ENCODE measurements around the gene KRT83. TPM values are rescaled to one million over a fixed set of nuclear protein-coding genes. Genes with fewer than 3 reads are reported as not detected.

Gene KRT83
- total and polyA plus RNA-seq, 3 donors from 2014 or later, result 0.39 to 1.2 (median 0.44) TPM

DNA sequence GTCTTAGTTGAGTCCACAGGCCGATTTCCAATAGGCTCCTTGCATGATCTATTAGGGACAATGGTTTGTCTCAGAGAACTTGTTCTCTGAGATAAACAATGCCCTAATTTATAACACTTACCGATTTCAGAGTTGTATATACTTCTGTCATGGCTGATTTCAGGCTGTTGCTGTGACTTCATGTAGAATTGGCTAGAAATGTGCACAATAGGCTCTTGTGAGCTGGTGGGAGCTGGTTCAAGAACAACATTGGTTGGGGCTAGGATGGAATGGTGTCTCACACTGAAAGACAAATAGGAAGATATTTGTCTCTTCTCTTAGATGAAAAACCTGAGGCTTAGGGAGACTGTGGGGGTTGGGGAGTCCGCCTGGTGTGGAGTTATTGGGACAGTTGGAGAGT, 53.5 kb downstream of the KRT83 start:
- DNase-seq, result no peak
- no peak overlapping the region for H3K27ac ChIP-seq
- intact Hi-C loops (cut with DNase I; ENCODE audit: low total_unique reads), result no loop called here
- no peak for TF ChIP-seq POLR2A (IDR thresholded peaks at IDR 0.05)
- TF ChIP-seq, protein P1, sequence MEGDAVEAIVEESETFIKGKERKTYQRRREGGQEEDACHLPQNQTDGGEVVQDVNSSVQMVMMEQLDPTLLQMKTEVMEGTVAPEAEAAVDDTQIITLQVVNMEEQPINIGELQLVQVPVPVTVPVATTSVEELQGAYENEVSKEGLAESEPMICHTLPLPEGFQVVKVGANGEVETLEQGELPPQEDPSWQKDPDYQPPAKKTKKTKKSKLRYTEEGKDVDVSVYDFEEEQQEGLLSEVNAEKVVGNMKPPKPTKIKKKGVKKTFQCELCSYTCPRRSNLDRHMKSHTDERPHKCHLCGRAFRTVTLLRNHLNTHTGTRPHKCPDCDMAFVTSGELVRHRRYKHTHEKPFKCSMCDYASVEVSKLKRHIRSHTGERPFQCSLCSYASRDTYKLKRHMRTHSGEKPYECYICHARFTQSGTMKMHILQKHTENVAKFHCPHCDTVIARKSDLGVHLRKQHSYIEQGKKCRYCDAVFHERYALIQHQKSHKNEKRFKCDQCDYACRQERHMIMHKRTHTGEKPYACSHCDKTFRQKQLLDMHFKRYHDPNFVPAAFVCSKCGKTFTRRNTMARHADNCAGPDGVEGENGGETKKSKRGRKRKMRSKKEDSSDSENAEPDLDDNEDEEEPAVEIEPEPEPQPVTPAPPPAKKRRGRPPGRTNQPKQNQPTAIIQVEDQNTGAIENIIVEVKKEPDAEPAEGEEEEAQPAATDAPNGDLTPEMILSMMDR (IDR thresholded peaks at IDR 0.05), result no peak
- WGBS, 2 donors, result 79 to 91% methylated on average over 3 of the region's 3 CpGs
- H3K36me3 ChIP-seq (ENCODE audit: low read depth, missing control alignments), result no peaks in the 10 kb centered on the region
- H3K4me1 ChIP-seq, result no peaks in the 10 kb centered on the region
- H3K27me3 ChIP-seq, result no peaks in the 10 kb centered on the region
- no peak overlapping the region for H3K4me3 ChIP-seq
- no peaks in the 10 kb centered on the region for H3K9me3 ChIP-seq

DNA sequence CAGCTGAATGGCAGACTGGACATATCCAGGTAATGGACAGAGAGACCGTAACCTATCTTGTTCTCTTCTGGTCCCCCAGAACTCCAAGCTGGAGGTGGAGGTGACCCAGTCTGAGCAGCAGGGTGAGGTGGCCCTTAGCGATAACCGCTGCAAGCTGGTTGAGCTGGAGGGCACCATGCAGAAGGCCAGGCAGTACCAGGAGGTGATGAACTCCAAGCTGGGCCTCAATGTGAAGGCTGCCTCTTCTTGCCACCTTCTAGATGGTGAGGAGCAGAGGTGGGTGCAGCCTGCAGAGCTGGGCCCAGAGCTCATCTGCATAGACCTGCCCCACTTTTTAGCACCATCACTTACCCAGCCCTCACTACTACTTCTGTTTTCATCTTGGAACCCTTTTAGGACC, 53.9 kb downstream of the KRT83 start:
- Histone ChIP-seq H3K9me3 (no peaks in the 10 kb centered on the region), H3K27ac (no peak overlapping the region), H3K4me3 (no peak overlapping the region), H3K36me3 (ENCODE audit: low read depth, missing control alignments) (no peaks in the 10 kb centered on the region), H3K27me3 (no peaks in the 10 kb centered on the region), H3K4me1 (no peaks in the 10 kb centered on the region)
- TF ChIP-seq, protein P1 (IDR thresholded peaks at IDR 0.05), result no peak
- no peak for TF ChIP-seq POLR2A (IDR thresholded peaks at IDR 0.05)
- intact Hi-C loops (cut with DNase I; ENCODE audit: low total_unique reads), result no loop called here
- WGBS, 2 donors, result 100% methylated on average over 3 of the region's 3 CpGs
- no peak for DNase-seq

DNA sequence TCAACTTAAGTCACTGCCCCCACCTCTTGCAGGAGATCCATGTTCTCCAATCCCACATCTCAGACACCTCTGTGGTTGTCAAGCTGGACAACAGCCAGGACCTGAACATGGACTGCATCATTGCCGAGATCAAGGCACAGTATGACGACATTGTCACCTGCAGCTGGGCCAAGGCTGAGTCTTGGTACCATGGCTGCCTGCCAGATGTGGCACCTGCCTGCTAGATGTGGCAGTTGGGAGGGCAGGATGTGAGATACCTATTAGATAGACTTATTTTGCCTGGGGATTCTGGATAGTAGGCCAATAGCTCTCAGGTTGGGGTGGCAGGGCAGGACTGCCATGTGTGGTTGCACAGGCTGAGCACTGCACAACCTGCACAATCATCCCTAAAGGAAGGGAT, 54.7 kb downstream of the KRT83 start:
- Histone ChIP-seq H3K9me3 (no peaks in the 10 kb centered on the region), H3K4me3 (no peak overlapping the region), H3K27me3 (no peaks in the 10 kb centered on the region), H3K4me1 (no peaks in the 10 kb centered on the region), H3K27ac (no peak overlapping the region), H3K36me3 (ENCODE audit: low read depth, missing control alignments) (no peaks in the 10 kb centered on the region)
- WGBS, 2 donors, result 97 to 100% methylated on average over 1 to 2 of the region's 2 CpGs
- TF ChIP-seq, protein P1 (IDR thresholded peaks at IDR 0.05), result no peak
- TF ChIP-seq POLR2A (IDR thresholded peaks at IDR 0.05), result no peak
- intact Hi-C loops (cut with DNase I; ENCODE audit: low total_unique reads), result no loop called here
- DNase-seq, result no peak

DNA sequence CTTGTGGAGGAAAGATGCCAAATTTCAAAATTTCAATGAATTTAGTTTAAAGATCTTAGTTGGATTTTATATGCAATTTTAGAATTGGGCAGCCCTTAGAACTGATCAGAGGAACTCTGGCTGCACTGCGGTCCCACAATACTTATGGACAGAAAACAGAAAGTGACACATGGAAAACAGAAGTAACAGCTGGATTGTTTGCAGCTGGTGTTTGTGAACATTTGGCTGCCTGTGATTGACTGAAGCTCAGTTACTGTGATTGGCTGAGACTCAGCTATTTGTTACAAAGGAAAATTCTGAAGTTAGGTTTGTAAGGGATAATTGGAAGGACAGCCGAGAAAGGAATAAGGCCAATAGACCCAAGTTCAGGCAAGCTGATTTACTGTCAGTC, 56.8 kb downstream of the KRT83 start:
- no peaks in the 10 kb centered on the region for H3K36me3 ChIP-seq (ENCODE audit: low read depth, missing control alignments)
- TF ChIP-seq, protein P1 (IDR thresholded peaks at IDR 0.05), result no peak
- no peak for TF ChIP-seq POLR2A (IDR thresholded peaks at IDR 0.05)
- H3K27me3 ChIP-seq, result no peaks in the 10 kb centered on the region
- H3K9me3 ChIP-seq, result no peaks in the 10 kb centered on the region
- no peak overlapping the region for H3K27ac ChIP-seq
- H3K4me1 ChIP-seq, result no peaks in the 10 kb centered on the region
- H3K4me3 ChIP-seq, result no peak overlapping the region
- intact Hi-C loops (cut with DNase I; ENCODE audit: low total_unique reads), result no loop called here
- DNase-seq, result no peak
- 84 to 92% methylated on average over 2 of the region's 2 CpGs for WGBS, 2 donors

Other genes with a start within 250 kb of the KRT83 start
- gene SMIM41, start 241.7 kb downstream of the KRT83 start, total RNA-seq, result 10 to 100 TPM; 15.6 to 21.7 TPM
- gene SMIM41, start 241.7 kb downstream of the KRT83 start, polyA plus RNA-seq (ENCODE audit: insufficient read depth, low read depth, low replicate concordance), result 2.6 TPM
- under 1 TPM; 0.50 to 0.94 TPM for gene KRT80, start 129.4 kb downstream of the KRT83 start, total RNA-seq
- 1.0 TPM for gene KRT80, start 129.4 kb downstream of the KRT83 start, polyA plus RNA-seq (ENCODE audit: insufficient read depth, low read depth, low replicate concordance)
- gene KRT7, start 88.2 kb downstream of the KRT83 start, total RNA-seq, result 1 to 10 TPM; 3.3 to 6.9 TPM
- gene KRT7, start 88.2 kb downstream of the KRT83 start, polyA plus RNA-seq (ENCODE audit: insufficient read depth, low read depth, low replicate concordance), result 19.3 TPM
- 1 to 10 TPM; 2.3 to 3.2 TPM for gene KRT86, start 46.8 kb downstream of the KRT83 start, total RNA-seq
- 4.0 TPM for gene KRT86, start 46.8 kb downstream of the KRT83 start, polyA plus RNA-seq (ENCODE audit: insufficient read depth, low read depth, low replicate concordance)
- gene KRT81, start 29.9 kb downstream of the KRT83 start, total RNA-seq, result under 1 TPM in 1 of 2 donors, not detected in 1; 0.74 TPM
- not detected for gene KRT81, start 29.9 kb downstream of the KRT83 start, polyA plus RNA-seq (ENCODE audit: insufficient read depth, low read depth, low replicate concordance)
- under 1 TPM; 0.71 to 0.74 TPM for gene KRT85, start 46.1 kb upstream of the KRT83 start, total RNA-seq
- gene KRT85, start 46.1 kb upstream of the KRT83 start, polyA plus RNA-seq (ENCODE audit: insufficient read depth, low read depth, low replicate concordance), result 1.5 TPM
- under 1 TPM in 1 of 2 donors, not detected in 1; 0.43 TPM for gene KRT84, start 64.3 kb upstream of the KRT83 start, total RNA-seq
- gene KRT84, start 64.3 kb upstream of the KRT83 start, polyA plus RNA-seq (ENCODE audit: insufficient read depth, low read depth, low replicate concordance), result not detected
- gene KRT82, start 84.9 kb upstream of the KRT83 start, total RNA-seq, result not detected
- gene KRT82, start 84.9 kb upstream of the KRT83 start, polyA plus RNA-seq (ENCODE audit: insufficient read depth, low read depth, low replicate concordance), result not detected
- gene KRT75, start 113.0 kb upstream of the KRT83 start, total RNA-seq, result under 1 TPM in 1 of 2 donors, not detected in 1; 0.19 TPM
- gene KRT75, start 113.0 kb upstream of the KRT83 start, polyA plus RNA-seq (ENCODE audit: insufficient read depth, low read depth, low replicate concordance), result not detected
- under 1 TPM in 1 of 2 donors, not detected in 1; 0.19 TPM for gene KRT6B, start 130.7 kb upstream of the KRT83 start, total RNA-seq
- not detected for gene KRT6B, start 130.7 kb upstream of the KRT83 start, polyA plus RNA-seq (ENCODE audit: insufficient read depth, low read depth, low replicate concordance)
- gene KRT6C, start 152.4 kb upstream of the KRT83 start, total RNA-seq, result under 1 TPM in 1 of 2 donors, not detected in 1; 0.16 TPM
- not detected for gene KRT6C, start 152.4 kb upstream of the KRT83 start, polyA plus RNA-seq (ENCODE audit: insufficient read depth, low read depth, low replicate concordance)
- under 1 TPM; 0.19 to 0.63 TPM for gene KRT6A, start 171.9 kb upstream of the KRT83 start, total RNA-seq
- 1.5 TPM for gene KRT6A, start 171.9 kb upstream of the KRT83 start, polyA plus RNA-seq (ENCODE audit: insufficient read depth, low read depth, low replicate concordance)
- gene KRT5, start 199.0 kb upstream of the KRT83 start, total RNA-seq, result 1 to 10 TPM in 1 of 2 donors, under 1 TPM in 1; 0.39 to 1.1 TPM
- 2.6 TPM for gene KRT5, start 199.0 kb upstream of the KRT83 start, polyA plus RNA-seq (ENCODE audit: insufficient read depth, low read depth, low replicate concordance)
- gene KRT71, start 231.7 kb upstream of the KRT83 start, total RNA-seq, result under 1 TPM in 1 of 2 donors, not detected in 1; 0.12 TPM
- gene KRT71, start 231.7 kb upstream of the KRT83 start, polyA plus RNA-seq (ENCODE audit: insufficient read depth, low read depth, low replicate concordance), result not detected

Measured in testis (tissue), 3 donors.